ENCODE measurements around the gene NHS.

Gene NHS

DNA sequence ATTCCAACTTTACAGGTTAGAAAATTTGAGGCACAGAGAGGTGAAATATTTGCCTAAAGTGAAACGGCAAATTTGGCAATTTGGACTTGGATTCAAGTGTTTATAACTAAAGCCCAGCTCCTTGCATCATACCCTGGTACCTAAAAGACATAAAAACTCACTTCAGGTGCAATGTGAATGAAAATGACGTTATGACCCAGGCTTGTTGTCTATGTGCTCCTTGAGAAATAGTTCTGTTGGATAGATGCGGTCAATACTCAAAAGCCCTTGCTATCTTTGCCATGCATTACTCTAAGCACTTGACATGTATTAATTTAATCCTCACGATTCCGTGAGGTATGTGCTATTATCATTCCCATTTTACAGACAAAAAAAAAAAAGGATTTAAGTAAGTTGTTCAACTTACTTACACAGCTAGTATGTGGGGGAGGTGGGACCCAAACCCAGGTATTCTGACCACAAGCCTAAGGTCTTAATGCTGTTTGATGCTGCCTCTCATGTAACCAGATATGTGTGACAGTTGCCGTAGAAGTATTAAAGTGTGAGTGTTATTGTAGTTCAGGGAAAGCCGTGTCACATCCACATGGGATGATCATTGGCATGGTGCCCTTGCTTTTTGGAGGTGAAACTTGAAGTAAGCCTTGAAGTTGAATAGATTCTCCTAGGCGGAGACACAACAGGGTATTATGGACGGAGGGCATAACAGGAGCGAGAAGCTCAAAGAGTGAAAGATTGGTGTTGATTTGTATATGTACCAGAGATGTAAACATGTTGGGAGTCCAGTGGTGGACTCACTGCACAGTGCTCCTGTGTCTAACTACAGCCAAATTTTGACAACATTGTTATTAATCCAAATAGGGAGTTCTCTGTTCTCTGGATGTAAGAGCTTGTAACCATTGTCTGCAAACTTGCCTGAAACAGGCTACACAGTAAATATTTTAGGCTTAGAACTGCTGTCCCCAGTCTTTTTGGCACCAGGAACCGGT lies 365.4 kb downstream of the NHS start:
- no peak for DNase-seq

DNA sequence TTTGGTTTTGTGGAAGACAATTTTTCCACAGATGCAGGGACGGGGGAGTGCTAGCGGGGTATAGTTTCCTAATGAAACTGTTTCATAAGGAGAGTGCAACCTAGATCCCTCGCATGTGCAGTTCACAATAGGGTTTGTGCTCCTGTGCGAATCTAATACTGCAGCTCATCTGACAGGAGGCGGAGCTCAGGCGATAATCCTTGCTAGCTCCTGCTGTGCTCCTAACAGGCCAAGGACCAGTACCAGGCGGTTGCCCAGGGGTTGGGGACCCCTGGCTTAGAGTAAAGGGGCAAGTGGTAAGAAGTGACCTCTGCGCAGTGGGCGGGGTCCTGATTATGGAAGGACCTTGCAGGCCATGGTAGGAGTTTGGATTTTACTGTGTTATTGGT lies 366.1 kb downstream of the NHS start:
- no peak for DNase-seq

DNA sequence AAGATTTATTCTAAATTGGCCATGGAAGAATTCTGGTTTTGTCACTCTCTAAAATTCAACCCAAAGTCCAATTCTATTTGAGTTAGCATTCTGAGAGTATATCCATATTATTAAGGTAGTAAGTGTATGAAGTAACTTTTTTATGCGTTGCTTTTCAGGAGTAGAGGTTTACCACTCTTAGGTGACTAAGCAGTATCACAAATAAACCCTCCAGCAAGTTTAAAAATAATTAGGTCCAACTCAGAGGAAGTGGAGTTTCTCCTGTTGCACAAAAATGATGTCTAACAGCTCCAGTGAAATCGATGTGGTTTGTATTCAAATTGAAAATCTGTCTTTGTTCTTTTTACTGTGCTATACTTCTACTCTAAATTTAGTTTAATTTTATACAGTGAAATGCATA lies 368.9 kb downstream of the NHS start:
- DNase-seq, result peak; percentile 14

DNA sequence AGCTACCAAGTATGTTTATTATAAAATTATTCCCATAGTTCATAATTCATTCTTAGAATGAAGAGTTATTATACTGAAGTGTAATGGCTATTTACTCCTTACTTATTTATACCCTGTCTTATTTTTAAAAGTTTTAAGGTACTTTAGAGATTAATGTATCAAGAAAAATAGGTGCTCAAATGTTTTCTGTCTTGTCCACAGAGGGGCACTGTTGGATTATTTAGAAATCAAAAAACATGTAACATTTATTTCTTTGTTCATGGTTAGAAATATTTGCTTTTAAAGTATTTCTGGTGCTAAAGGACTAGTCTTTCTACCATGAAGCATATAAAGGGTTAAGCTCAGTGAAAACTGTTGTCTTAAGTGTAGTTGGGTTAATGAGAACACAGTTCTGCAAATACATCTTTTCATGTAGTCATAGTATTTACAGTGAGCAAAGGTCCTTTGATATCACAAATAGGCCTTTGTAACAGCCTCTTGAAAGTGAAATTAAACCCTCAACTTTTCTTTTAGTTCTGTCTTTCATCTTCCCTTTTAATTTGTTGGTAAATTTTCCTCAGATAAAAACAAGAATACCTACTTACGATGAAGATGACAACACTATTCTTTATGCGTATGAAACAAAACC lies 370.0 kb downstream of the NHS start:
- no peak for DNase-seq

DNA sequence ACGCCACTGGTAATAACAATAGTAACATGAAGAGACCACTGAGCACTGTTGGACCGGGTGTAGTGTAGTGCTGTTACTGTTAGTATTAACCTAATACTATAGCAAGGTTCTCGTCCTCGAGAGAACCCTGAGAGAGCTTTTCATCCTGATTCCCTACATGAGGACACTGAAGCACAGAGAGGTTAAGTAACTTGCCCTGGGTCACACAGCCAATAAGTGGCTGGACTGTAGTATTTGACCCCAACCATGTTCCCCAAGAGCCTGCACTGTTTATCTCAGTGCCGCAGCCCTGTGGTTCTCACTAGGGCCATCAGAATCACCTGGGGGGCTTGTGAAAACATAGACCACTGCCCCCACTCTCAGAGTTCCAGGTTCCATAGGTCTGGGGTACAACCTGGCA lies 372.7 kb downstream of the NHS start:
- DNase-seq, result no peak

DNA sequence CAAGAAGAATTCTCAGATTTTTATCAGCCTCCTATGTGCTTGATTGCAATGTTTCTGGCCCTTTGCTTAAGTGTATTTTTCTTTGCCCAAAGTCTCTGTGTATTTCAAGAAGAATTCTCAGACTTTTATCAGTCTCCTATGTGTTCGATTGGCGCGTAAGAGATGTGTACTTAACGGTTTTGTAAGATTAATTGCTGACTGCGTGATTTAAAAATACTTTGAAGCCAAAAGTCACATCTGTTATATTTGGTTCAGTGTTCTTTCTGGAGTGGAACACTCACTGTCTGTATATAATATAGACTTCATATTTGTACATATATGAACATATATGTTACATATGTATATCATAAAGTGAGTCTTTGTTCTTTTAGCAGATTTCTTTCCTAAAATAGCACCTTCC lies 373.7 kb downstream of the NHS start:
- no peak for DNase-seq

DNA sequence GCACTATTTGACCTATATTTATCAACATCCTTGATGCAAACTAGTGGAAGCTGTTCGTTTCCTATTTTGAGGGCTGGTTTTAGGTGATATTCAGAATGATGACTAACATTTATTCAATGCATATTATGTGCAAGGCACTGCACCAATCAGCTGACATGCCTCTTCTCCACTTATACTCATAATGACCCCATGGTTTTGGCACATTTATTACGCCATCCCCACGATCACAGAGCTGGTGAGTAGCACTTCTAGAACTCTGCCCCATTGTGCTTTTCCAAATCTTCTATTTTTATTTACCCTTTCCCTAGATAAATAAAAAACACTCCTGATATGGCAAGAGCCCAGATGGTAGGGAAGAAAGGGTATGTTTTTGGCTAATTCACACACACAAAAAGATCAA lies 375.4 kb downstream of the NHS start:
- DNase-seq, result no peak

DNA sequence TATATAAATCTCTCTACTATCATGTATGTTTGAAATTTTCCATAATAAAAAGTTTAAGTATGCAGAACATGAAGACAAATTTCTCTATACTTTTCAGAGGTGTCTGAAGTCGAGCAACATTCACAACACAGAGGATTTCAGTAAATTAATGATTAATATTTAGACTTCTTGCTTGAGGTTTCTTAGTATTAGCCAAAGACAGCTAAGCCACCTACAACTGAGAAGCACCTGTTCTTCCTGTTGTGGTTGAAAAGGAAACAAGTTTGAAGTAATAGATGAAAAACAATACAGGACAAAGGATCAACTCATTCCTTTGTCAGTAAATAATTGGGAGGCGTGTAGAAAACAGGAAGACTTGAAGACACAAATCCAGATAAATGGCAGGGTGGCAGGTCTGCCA lies 383.4 kb downstream of the NHS start:
- DNase-seq, result no peak

DNA sequence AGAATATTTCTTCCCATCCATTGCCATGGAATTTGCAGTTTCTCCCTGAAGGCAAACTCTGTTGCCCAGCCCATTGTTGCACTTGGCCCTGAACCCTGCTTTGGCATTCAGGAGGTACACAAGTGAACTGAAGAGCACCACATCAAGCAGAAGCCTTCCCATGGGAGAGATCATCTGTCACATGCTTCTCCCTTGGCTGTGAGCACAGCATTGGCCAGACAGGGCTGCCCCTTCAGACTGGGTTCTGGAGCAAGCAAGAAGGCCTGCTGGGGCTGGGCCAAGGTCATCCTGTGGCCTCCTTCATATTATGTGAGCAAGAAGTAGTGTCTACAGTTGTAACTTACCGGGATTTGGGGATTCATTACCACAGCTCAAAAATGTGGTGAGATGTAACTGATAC lies 385.0 kb downstream of the NHS start:
- no peak for DNase-seq

DNA sequence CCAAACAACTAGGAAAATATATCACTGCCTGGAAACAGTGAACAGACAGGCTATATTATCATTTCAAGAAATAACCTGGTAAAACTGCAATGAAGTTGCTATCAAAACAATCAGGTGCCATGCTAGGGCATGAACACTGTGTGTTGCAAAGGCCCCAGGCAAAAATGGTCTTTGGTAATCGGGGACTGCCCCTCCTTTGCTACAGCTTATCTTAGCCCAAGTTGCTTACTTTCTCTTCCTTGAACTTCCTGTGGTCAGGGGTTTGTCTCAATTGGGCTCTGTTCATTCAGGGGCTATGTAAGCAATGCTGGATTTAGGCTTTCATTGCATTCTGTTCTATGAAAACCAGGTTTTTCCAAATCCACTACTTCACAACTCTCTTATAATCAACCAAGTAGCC lies 392.7 kb downstream of the NHS start:
- no peak for DNase-seq

DNA sequence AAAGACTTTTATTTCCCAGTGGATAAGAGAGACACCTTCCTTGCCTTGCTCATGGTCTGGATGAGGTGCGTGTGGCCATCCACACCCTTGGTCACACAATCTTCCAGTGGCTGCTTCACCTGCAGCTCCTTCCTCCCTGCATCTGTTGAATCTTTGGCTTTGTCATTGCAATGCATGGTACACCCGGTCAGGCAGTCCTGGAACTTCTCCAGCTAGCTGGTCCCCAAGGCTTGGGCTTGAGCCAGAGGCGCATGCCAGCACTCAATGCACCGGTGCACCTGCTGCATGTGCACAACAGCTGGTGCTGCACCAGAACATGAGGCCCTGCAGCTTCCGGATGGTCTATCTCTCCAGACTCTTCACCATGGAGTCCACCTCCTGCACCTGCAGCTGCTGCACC lies 394.0 kb downstream of the NHS start:
- no peak for DNase-seq

DNA sequence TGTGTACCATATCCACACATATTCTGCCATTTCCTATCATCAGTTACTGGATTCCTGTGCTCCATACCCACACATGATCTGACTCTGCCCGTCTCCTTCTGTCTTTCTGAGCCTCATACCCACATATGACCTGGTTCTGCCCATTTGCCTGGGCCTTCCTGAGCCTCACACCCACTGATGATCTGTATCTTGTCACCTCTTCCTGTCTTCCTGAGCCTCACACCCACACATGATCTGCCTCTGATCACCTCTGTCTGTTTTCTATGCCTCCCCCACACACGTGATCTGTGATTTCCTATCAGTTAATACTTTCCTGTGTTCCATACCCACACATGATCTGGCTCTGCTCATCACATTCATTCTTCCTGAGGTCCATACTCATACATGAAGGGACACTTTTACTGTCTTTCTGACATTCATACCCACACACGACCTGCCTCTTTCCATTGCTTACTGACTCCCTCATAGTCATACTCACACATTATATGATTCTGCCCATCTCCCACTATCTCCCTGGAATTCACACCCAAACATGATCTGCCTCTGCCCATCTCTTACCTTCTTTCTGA lies 394.8 kb downstream of the NHS start:
- no peak for DNase-seq

DNA sequence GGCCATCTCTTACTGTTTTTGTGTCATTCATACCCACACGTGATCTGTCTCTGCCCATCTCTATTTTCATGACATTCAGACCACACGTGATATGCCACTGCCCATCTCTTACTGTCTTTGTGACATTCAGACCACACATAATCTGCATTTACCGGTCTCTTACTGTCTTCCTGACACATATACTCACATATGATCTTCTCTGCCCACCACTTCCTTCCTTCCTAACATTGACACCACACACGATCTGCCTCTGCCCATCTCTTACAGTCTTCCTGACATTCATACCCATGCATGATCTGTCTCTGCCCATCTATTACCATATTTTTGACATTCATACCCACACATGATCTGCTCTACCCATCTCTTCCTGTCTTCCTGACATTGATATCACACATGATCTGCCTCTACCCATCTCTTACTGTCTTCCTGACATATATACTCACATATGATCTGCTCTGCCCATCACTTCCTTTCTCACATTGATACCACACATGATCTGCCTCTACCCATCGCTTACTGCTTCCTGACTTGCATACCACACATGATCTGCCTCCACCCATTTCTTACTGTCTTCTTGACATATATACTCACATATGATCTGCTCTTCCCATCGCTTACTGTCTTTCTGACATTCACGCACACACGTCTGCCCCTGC lies 398.3 kb downstream of the NHS start:
- DNase-seq, result no peak

DNA sequence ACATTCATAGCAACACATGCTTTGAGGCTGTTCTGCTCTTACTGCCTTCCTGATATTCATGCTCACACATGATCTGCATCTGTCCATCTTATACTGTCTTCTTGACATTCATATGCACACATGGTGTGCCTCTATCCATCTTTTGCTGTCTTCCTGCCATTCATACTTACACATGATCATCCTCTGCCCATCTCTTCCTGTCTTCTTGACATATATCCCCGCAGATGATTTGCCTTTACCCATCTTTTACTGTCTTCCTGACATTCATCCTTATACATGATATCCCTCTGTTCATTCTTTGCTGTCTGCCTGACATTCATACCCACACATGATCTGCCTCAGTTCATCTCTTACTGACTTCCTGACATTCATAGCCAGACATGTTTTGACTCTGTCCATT lies 399.1 kb downstream of the NHS start:
- DNase-seq, result no peak

DNA sequence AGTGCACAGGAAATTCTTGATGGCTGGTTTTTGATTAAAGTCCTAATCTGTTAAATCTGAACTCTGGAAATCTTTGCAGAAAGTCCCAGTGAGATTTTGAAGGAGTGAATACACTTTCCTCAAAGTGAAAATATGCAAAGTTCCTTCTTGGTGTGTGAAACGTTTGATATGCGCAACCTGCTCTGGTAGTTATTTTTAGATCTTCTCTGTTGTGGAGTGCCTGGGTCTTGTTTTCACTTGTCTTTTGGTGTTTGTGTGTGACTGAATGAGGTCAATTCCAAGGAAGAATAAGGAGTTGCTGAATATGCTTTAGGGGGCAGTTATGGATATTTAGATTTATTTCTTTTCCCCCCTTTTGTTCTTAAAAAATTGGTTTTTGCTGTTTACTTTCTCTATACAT lies 404.0 kb downstream of the NHS start:
- DNase-seq, result no peak

DNA sequence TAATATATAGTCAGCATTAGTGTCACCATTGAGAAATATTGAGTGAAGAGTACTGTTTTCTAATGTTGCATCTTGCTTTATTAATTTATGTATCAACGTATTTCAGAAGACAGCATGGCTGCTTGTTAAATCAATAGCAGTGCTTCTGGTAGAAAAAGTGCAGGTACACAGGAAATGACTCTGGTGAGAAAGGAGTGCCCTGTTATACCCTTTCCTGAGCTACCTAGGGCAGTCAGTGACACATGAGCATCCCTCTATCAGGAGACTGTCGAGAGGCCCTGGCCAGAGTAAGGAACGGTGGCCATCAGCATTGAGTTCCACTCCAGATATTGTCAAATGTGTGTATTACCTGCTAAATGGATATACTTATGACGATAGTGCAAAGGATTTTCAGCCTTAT lies 404.4 kb downstream of the NHS start:
- DNase-seq, result no peak
